Heart right ventricle (tissue), 16 donors: Measurements from ENCODE around the gene ATP13A2. TPM values are rescaled to one million over a fixed set of nuclear protein-coding genes. Genes with fewer than 3 reads are reported as not detected.

Experiments
- ATAC-seq, 8 donors: fragments of 200-7000 bp; cut with Tn5 transposase; one replicate each; pipeline ENCODE4 v1.9.1; 2020; ENCODE audit warnings: mild to moderate bottlenecking in 8 of 8, moderate library complexity in 8 of 8, moderate number of reproducible peaks in 1 of 8
- DNase-seq, 2 donors: peaks; one replicate each; pipeline ENCODE4 v3.0.0-alpha.2; 2020
- H3K27ac ChIP-seq, 10 donors: fragments of 200-600 bp; sonication (generic) in 2 of 10; one replicate each; pipeline versions ENCODE4 v1.5.0 to v1.8.0; 2020 to 2022; ENCODE audit warnings: mild to moderate bottlenecking in 3 of 10
- H3K27me3 ChIP-seq, 7 donors: fragments of 200-600 bp; one replicate each; pipeline ENCODE4 v1.8.0; 2021 to 2022; ENCODE audit warnings: mild to moderate bottlenecking in 2 of 7
- H3K36me3 ChIP-seq, 9 donors: fragments of 200-600 bp; sonication (generic) in 1 of 9; one replicate each; pipeline versions ENCODE4 v1.5.0 to v1.8.0; 2020 to 2022; ENCODE audit warnings: mild to moderate bottlenecking in 2 of 9
- H3K4me1 ChIP-seq, 9 donors: fragments of 200-600 bp; sonication (generic) in 1 of 9; one replicate each; pipeline versions ENCODE4 v1.5.0 to v1.8.0; 2020 to 2022; ENCODE audit warnings: mild to moderate bottlenecking in 4 of 9
- H3K4me3 ChIP-seq, 10 donors: fragments of 200-600 bp; sonication (generic) in 2 of 10; one replicate each; pipeline versions ENCODE4 v1.5.0 to v1.8.0; 2020 to 2022; ENCODE audit warnings: mild to moderate bottlenecking in 7 of 10, moderate library complexity in 2 of 10
- H3K9me3 ChIP-seq, 11 donors: fragments of 200-600 bp in 10 of 11; sonication (generic) in 2 of 11; one replicate each; pipeline versions ENCODE4 v1.5.0 to v1.8.0; 2013 to 2022; ENCODE audit warnings: mild to moderate bottlenecking in 2 of 11, control low read depth in 1 of 11, moderate library complexity in 1 of 11
- WGBS, 2 donors: extraction: QIAGEN DNeasy Blood & Tissue Kit; methylation state at CpG; one replicate each; pipeline ENCODE4 v1.1.7; 2013; ENCODE audit warnings: inconsistent platforms in 1 of 2; 5-methylcytosine and 5-hydroxymethylcytosine counted together
- intact Hi-C, 10 donors: fragments of 100-400 bp; cut with DNase I; formaldehyde crosslinking; loops; one replicate each; pipeline versions ENCODE4 v1.11.1 to v1.14.2; 2022
- polyA plus RNA-seq, 2 donors: library from polyadenylated mRNA; stranded (reverse); fragments of 200-250 nt; gene quantifications; one replicate each; pipeline ENCODE4 v1.2.3, GENCODE V29; 2013
- total RNA-seq, 10 donors: library from RNA; stranded (reverse); fragmentation: NEBNext Ultra II Directional in 3 of 10; extraction: Animal tissue kit (Norgen Biotek cat#: 25700) in 3 of 10; gene quantifications; one replicate each; pipeline versions ENCODE4 v1.2.1 to v1.2.4, GENCODE V29; 2021 to 2023
- TF ChIP-seq, protein P1 (sequence below), 9 donors: fragments of 200-600 bp; sonication (generic) in 2 of 9; IDR thresholded peaks; one replicate each; pipeline versions ENCODE4 v1.5.0 to v1.8.0; 2021 to 2022; ENCODE audit warnings: antibody characterized with exemption in 9 of 9, mild to moderate bottlenecking in 5 of 9, moderate library complexity in 1 of 9
- donor health status: Arrhythmogenic right ventricular cardiomyopathy.
- donor health status: ischemic (EF 13 %, LVEDD 7.1; RV severe dilation, severe dysfunction).
- donor health status: healthy with polysubstance abuse.
- donor health status: DM: no; HTN: yes; CAD: no.
- donor health status: DM: no; HTN: no; CAD: no.
- donor health status: ischemic (EF 25% LVEDD 6.9; RV normal size, moderate dysfunction).
- donor health status: ischemic (EF 25% LVEDD 5.7; RV mildly dilated, moderate dysfunction).
- donor health status: healthy.
- donor health status: DM: yes; HTN: yes; CAD: no.
- donor health status: Ischemic cardiomyopathy.
- donor health status: ischemic (EF 35%, LVEDD 5.7; RV mildly dilated, moderate dysfunction).
- donor health status: nonischemic (EF 11% LVEDD 7.7; RV severe dilation, severe dysfunction).
- donor health status: DM: yes; HTN: yes; CAD: no.
- donor health status: PGD.
- donor health status: ischemic (EF 29% LVEDD 5.4; RV normal size, mild dysfunction).
- donor health status: nonischemic (EF 23%, LVEDD 6.1; RV moderate dilation, normal function).

The ATP13A2 gene
- total and polyA plus RNA-seq, 12 donors = 7.2 to 20.0 (median 11.0) TPM

DNA sequence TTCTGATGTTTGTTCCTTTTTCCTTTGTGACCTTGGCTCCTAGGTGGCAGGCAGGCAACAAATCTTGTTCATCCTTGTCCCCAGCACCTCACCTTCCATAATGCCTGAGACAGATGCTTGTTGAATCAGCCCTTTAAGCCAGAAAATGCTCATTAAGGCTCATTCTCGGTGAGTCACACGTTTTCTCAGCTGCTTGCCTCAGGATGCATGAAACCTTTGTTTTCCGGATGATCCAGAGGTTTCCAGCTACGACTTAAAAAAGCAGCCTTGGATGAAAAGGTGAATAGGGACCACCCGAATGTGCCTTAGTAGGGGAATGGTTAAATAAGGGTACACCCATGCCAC lies 4.6 kb upstream of the ATP13A2 start:
- intact Hi-C loops = no loop called here
- Histone ChIP-seq H3K4me1 (peaks cover 0 to 27% (median 6%) of the 10 kb centered on the region in 9 donors), H3K9me3 (no peaks in the 10 kb centered on the region), H3K27ac (no peak overlapping the region), H3K4me3 (no peak overlapping the region), H3K27me3 (no peaks in the 10 kb centered on the region), H3K36me3 (peaks cover 0 to 42% (median 37%) of the 10 kb centered on the region in 9 donors)
- DNase-seq (no peak), ATAC-seq (no peak)
- TF ChIP-seq, protein P1, sequence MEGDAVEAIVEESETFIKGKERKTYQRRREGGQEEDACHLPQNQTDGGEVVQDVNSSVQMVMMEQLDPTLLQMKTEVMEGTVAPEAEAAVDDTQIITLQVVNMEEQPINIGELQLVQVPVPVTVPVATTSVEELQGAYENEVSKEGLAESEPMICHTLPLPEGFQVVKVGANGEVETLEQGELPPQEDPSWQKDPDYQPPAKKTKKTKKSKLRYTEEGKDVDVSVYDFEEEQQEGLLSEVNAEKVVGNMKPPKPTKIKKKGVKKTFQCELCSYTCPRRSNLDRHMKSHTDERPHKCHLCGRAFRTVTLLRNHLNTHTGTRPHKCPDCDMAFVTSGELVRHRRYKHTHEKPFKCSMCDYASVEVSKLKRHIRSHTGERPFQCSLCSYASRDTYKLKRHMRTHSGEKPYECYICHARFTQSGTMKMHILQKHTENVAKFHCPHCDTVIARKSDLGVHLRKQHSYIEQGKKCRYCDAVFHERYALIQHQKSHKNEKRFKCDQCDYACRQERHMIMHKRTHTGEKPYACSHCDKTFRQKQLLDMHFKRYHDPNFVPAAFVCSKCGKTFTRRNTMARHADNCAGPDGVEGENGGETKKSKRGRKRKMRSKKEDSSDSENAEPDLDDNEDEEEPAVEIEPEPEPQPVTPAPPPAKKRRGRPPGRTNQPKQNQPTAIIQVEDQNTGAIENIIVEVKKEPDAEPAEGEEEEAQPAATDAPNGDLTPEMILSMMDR (IDR thresholded peaks at IDR 0.05) = no peak
- 63 to 70% methylated on average over 5 of the region's 5 CpGs for WGBS, 2 donors

DNA sequence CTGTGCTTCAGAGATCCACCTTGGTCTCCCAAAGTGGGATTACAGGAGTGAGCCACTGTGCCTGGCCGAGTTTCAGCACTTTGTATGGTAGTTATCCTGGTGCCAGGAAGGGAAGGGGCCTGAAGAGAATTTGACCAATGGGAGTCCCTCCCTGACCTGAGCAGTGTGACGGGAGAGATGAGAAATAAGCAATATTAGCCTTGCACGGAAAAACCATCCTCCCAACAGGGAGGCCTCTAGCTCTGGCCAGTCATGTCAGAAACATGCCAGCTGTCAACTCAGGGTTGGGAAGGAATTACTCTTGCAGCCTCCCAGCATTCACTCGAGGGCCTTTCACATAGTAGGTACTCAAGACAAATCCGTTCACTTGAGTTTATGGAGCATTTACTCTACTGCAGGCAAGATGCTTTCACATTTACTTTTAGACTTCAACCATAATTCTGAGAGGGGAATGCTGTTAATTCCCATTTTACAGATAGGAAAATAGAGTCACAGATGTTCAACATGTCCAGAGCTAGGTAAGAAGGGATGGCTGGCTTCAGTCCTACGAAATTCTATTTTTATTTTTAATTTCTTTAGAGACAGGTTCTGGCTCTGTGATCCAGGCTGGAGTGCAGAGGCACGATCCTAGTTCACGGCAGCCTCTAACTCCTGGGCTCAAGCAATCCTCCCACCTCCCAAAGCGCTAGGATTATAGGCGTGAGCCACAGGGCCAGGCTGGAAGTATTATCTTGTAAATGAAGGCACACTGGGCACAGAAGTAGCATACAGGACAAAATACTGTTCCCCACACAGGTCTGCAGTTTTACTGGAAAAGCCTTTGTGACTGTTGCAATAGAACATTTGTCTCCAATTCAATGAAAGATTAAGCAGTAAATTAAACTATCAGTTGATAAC lies 3.2 kb upstream of the ATP13A2 start:
- TF ChIP-seq, protein P1 (IDR thresholded peaks at IDR 0.05) = no peak
- Histone ChIP-seq H3K27me3 (no peaks in the 10 kb centered on the region), H3K9me3 (no peaks in the 10 kb centered on the region), H3K27ac (no peak overlapping the region), H3K36me3 (peaks cover 0 to 29% (median 24%) of the 10 kb centered on the region in 9 donors), H3K4me1 (peaks cover 3 to 40% (median 20%) of the 10 kb centered on the region in 9 donors), H3K4me3 (no peak overlapping the region)
- DNase-seq = no peak
- ATAC-seq = no peak
- intact Hi-C loops = loop anchor here in 3 of 10 donors (5.0 kb wide), 3 partner anchors 32 to 53 kb away; partner anchors contain the start of gene SDHB (in 1 of the 3)
- WGBS, 2 donors = 69 to 78% methylated on average over 10 of the region's 10 CpGs

DNA sequence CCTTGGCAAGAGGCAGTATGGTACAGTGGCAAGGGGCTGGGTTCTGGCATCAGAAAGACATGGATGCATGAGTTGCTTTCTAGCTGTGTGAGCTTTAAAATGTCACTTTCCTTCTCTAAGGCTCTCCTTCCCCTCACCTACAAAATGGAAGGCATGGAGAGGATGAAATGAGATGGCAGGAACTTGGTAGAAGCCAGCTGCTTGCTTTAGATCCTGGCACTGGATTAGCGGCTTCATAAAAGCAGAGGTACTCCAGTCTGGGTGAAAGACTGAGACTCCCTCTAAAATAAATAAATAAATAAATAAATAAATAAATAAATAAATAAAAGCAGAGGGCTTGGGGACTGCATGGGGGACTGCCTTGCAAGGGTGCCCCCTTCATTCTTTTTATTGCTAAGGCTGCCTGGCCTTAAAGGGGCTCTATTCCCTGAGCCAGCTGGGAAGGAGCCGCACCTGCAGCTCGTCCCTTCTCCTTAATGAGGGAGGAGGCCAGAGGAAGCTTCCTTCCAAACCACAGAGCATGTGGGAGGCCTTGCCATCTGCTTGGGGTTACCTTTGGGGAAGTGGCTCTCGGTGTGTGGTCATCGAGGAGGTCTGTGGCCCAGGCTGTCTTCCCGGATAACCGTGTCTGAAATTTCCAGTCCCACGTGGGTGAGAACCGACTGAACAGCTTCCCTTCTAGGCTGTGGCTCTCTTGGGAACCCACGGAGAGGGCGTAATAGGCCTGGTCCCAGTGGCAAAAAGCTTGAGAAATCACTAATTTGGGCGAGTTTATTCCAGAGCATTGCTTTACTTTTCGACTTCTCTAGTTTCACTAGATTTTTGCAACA lies 2.0 kb upstream of the ATP13A2 start:
- Histone ChIP-seq H3K27ac (no peak overlapping the region), H3K4me1 (peaks cover 7 to 51% (median 26%) of the 10 kb centered on the region in 9 donors), H3K9me3 (no peaks in the 10 kb centered on the region), H3K4me3 (no peak overlapping the region), H3K36me3 (peaks cover 0 to 16% (median 12%) of the 10 kb centered on the region in 9 donors), H3K27me3 (no peaks in the 10 kb centered on the region)
- TF ChIP-seq, protein P1 (IDR thresholded peaks at IDR 0.05) = no peak
- WGBS, 2 donors = 72 to 77% methylated on average over 13 of the region's 13 CpGs
- ATAC-seq = no peak
- intact Hi-C loops = loop anchor here in 3 of 10 donors (5.0 kb wide), 3 partner anchors 34 to 51 kb away; partner anchors contain the start of gene SDHB (in 1 of the 3)
- no peak for DNase-seq
